PC-9 (cell line): ENCODE results near the gene MGLL.

ENCODE experiments used
- CTCF ChIP-seq: fragments of 200-600 bp; sonication (generic); conservative IDR thresholded peaks from 2 replicates; pipeline ENCODE4 v1.6.1; 2017; ENCODE audit warnings: mixed run types, antibody characterized with exemption, mild to moderate bottlenecking, moderate library complexity
- EZH2 ChIP-seq: fragments of 200-600 bp; sonication (generic); IDR thresholded peaks from 2 replicates; pipeline ENCODE4 v1.8.0; 2017; ENCODE audit warnings: antibody characterized with exemption, low read depth

DNA sequence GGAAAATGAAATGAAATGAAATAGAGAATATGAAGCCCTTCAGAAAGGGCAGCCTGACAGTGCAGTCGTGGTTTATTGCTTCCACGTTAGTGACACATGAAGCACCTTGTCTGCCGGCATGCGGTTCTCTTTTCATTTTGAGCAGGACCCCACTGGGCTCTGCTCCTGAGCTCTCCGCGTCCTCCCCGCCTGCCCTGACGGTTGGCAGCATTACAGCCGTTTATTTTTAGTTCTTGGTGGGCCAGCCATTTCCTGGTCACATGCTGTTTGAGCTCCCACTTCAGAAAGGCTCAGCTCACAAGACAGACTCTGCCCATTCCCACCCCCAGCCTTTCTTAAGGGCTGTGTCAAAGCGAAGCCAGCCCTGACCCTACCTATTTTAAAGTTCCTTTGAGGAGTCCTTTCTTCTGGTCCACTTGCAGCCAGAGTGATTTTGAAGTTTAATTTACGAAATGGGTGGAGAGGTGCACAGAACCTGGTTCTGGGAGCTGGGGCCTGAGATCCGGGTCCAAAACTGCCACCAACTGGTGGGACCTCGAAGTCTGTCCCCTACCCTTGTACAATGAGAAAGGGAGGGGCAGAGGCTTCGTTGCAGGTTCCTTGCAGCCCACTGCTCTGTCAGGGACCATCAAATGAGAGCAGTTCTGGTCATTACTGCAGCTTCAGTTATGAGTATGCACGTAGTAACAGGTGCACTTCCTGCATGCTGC lies 60.1 kb downstream of the MGLL start:
- TF ChIP-seq EZH2: no peak
- TF ChIP-seq CTCF: no peak
